ENCODE measurements around the gene SPATA13. TPM values are rescaled to one million over a fixed set of nuclear protein-coding genes. Genes with fewer than 3 reads are reported as not detected.
A peak's percentile ranks its signal among the peaks of the same experiment; 100 is the strongest.

SPATA13 gene
- total RNA-seq, 4 donors from 2014 or later: 20.0 to 47.4 (median 27.6) TPM

DNA sequence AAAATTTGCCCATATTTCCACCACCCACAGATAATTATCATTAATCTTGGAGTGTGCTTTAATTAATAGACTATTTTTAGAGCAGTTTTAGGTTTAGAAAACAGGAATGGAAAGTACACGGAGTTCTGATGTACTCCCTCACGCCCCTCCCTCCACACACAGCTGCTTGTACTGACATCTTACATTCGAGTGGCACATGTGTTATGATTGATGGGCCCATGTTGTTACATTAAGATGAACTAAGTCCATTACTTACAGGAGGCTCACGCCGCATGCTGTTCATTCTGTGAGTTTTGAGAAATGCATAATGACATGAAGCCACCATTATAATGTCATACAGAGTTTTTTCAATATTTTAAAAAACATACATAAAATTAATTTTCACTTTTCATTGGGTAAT is 1.2 kb upstream of the SPATA13 start:
- no peaks in the 10 kb centered on the region for H3K4me1 ChIP-seq
- H3K27ac ChIP-seq: peak overlapping the region; percentile 25 to 86
- no peaks in the 10 kb centered on the region for H3K36me3 ChIP-seq
- H3K4me3 ChIP-seq: no peak overlapping the region
- no peaks in the 10 kb centered on the region for H3K9me3 ChIP-seq
- no peak for DNase-seq
- no peaks in the 10 kb centered on the region for H3K27me3 ChIP-seq
- no peak for TF ChIP-seq POLR2A (IDR thresholded peaks at IDR 0.05)
- TF ChIP-seq, protein P1, sequence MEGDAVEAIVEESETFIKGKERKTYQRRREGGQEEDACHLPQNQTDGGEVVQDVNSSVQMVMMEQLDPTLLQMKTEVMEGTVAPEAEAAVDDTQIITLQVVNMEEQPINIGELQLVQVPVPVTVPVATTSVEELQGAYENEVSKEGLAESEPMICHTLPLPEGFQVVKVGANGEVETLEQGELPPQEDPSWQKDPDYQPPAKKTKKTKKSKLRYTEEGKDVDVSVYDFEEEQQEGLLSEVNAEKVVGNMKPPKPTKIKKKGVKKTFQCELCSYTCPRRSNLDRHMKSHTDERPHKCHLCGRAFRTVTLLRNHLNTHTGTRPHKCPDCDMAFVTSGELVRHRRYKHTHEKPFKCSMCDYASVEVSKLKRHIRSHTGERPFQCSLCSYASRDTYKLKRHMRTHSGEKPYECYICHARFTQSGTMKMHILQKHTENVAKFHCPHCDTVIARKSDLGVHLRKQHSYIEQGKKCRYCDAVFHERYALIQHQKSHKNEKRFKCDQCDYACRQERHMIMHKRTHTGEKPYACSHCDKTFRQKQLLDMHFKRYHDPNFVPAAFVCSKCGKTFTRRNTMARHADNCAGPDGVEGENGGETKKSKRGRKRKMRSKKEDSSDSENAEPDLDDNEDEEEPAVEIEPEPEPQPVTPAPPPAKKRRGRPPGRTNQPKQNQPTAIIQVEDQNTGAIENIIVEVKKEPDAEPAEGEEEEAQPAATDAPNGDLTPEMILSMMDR (IDR thresholded peaks at IDR 0.05): no peak
- intact Hi-C loops (cut with DNase I; ENCODE audit: low total_unique reads): no loop called here

DNA sequence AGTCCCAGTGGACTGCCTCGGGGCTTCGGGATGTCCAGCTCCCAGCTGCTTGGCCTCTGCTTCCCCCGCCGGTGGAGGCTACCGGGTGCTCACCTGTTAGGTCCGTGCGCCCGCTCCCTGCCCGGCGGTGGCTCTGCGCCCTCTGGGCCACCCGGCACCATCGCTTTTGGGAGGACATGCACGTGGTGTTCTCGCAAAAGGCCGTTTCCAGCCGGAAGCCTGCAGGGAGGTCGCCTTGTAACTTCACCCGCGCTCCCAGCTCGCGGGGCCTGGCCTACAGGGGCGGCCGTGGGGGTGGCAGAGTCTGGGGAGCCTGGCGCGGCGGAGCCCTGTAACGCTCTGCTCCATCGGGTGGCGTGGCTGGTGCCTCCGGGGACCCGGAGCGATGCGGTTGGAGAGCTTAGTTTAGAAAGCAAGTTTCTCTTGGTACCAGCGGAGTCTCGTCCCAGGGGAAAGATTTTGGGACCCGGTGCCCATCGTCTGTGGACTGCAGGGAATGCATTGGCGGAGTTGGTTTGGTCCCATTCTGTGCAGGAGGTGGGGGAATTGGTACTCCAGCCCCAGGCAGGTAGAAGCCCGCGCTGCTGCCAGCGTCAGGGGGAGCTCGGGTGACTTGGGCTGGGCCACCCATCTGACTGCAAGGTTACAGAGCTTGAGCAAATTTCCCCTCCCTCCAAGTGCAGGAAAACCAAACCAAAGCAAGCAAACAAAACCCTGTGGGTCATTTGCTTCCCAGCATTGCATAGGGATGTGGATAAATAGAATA is 673 bp downstream of the SPATA13 start:
- intact Hi-C loops (cut with DNase I; ENCODE audit: low total_unique reads): no loop called here
- Histone ChIP-seq H3K9me3 (no peaks in the 10 kb centered on the region), H3K4me3 (peak overlapping the region; percentile 75 to 95), H3K27me3 (no peaks in the 10 kb centered on the region), H3K36me3 (no peaks in the 10 kb centered on the region), H3K27ac (peak overlapping the region; percentile 75 to 86), H3K4me1 (no peaks in the 10 kb centered on the region)
- TF ChIP-seq, protein P1 (IDR thresholded peaks at IDR 0.05): no peak
- TF ChIP-seq POLR2A (IDR thresholded peaks at IDR 0.05): peak in 1 of 2 donors; percentile 7
- peak in 1 of 2 donors; percentile 29 for DNase-seq

DNA sequence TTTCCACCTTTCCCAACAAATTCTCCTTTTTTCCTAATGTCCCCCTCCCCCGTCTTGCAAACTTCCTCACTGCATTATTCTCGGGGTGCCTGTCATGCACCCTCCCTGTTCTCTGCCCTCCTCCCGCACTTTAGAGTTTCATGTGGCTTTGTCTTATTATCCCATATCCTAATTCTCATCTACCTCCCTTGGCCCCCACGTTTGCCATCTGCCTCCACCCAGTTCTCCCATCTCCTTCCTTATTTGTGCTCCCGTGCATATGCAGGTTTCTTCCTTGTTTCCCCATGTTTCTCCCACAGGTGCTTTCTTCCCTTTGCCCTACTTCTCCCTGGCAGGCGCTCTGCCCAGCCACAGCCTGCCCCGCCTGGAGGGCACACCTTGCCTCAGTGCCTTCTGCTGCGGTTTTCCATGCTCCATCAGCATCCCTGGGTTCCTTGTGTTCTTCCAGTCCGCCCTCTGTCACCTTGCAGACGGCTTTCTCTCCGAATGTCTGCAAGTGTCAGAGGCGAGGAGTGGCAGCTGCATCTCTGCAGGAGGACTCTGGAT is 1.5 kb downstream of the SPATA13 start:
- Histone ChIP-seq H3K4me3 (peak overlapping the region; percentile 75 to 95), H3K9me3 (no peaks in the 10 kb centered on the region), H3K4me1 (no peaks in the 10 kb centered on the region), H3K36me3 (no peaks in the 10 kb centered on the region), H3K27me3 (no peaks in the 10 kb centered on the region), H3K27ac (peak overlapping the region in 1 of 2 donors; percentile 86)
- TF ChIP-seq, protein P1 (IDR thresholded peaks at IDR 0.05): no peak
- TF ChIP-seq POLR2A (IDR thresholded peaks at IDR 0.05): no peak
- intact Hi-C loops (cut with DNase I; ENCODE audit: low total_unique reads): no loop called here
- no peak for DNase-seq

DNA sequence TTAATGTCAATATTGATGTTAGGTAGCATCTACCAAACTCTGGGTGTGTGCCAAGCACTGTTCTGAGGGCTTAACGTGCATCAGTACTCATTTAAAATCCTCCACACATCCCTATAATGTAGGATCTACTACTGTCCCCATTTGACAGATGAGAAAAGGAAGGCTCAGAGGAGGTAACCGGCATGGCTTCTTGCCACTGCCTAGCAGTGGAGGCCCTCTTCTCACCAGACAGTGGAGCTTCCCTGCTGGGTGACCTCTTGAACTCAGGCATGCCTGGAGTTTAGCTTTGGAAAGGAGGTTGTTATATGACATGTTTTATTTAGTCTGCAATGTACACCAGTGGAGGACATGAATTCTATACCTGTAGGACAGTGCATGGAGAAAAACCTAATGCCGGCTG is 2.1 kb downstream of the SPATA13 start:
- Histone ChIP-seq H3K9me3 (no peaks in the 10 kb centered on the region), H3K27me3 (no peaks in the 10 kb centered on the region), H3K4me3 (no peak overlapping the region), H3K4me1 (no peaks in the 10 kb centered on the region), H3K27ac (no peak overlapping the region), H3K36me3 (no peaks in the 10 kb centered on the region)
- no peak for TF ChIP-seq POLR2A (IDR thresholded peaks at IDR 0.05)
- TF ChIP-seq, protein P1 (IDR thresholded peaks at IDR 0.05): no peak
- no peak for DNase-seq
- intact Hi-C loops (cut with DNase I; ENCODE audit: low total_unique reads): no loop called here

DNA sequence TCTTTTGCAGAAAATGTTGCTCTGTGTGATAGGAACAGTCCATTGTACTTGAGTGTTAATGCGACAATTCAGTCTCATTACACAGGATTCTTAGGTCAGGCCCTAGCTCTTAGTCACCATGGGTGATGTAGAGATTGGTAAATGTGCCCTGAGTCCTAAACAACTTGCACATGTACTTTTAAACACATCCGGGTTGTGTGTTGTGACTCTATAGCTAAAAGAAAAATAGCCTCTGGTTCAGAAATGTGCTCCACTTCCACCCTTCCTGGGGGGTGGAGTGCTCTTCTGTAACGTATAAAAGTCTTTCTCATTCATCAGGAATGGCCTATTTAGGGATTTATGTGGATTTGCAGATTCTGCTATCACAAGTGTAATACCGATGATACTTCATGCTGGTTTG is 5.2 kb downstream of the SPATA13 start:
- Histone ChIP-seq H3K27me3 (no peaks in the 10 kb centered on the region), H3K9me3 (no peaks in the 10 kb centered on the region), H3K27ac (peak overlapping the region in 1 of 2 donors; percentile 52), H3K4me1 (no peaks in the 10 kb centered on the region), H3K36me3 (no peaks in the 10 kb centered on the region), H3K4me3 (no peak overlapping the region)
- intact Hi-C loops (cut with DNase I; ENCODE audit: low total_unique reads): no loop called here
- no peak for DNase-seq
- no peak for TF ChIP-seq POLR2A (IDR thresholded peaks at IDR 0.05)
- TF ChIP-seq, protein P1 (IDR thresholded peaks at IDR 0.05): no peak

All from uterus (tissue), 4 donors.